ENCODE results near the gene INPP4B. TPM values are rescaled to one million over a fixed set of nuclear protein-coding genes. Genes with fewer than 3 reads are reported as not detected.

The INPP4B gene
- polyA plus RNA-seq (2013) = 1.4 and 1.7 TPM in 2 replicates

- Histone ChIP-seq H3K9me3 (ENCODE audit: insufficient read depth, low read depth, low read length) (no peaks in the 10 kb centered on the region), H3K79me1 (ENCODE audit: low read length) (no peaks in the 10 kb centered on the region), H2BK120ac (ENCODE audit: insufficient read depth, low read length, poor library complexity) (no peak within 1 kb of the TSS), H2BK12ac (ENCODE audit: low read length) (no peak within 1 kb of the TSS), H4K12ac (ENCODE audit: low read depth, low read length) (no peak within 1 kb of the TSS), H3K4me3 (ENCODE audit: low read depth, low read length) (peak within 1 kb of the TSS; percentile 68), H3K4me1 (ENCODE audit: control insufficient read depth in 1 of 2, insufficient read depth in 2 of 2, low read length in 2 of 2) (peaks cover 7 to 10% of the 10 kb centered on the region in 2 experiments), H3K27me3 (ENCODE audit: insufficient read depth, low read length) (peaks cover 24% of the 10 kb centered on the region), H3K4ac (ENCODE audit: low read depth, low read length) (no peak within 1 kb of the TSS), H4K91ac (ENCODE audit: low read depth, low read length) (no peak within 1 kb of the TSS), H3K9ac (ENCODE audit: low read length) (no peak within 1 kb of the TSS), H3K18ac (ENCODE audit: low read length) (no peak within 1 kb of the TSS), H3K4me2 (ENCODE audit: low read length) (peak within 1 kb of the TSS; percentile 85), H2BK5ac (ENCODE audit: low read depth, low read length, poor library complexity) (no peak within 1 kb of the TSS), H3K79me2 (ENCODE audit: control insufficient read depth, insufficient read depth, low read length, poor library complexity) (no peaks in the 10 kb centered on the region), H3K27ac (ENCODE audit: low read depth, low read length) (no peak within 1 kb of the TSS), H4K8ac (ENCODE audit: low read depth, low read length) (no peak within 1 kb of the TSS), H2AFZ (ENCODE audit: insufficient read depth, low read length, poor library complexity) (peak within 1 kb of the TSS; percentile 13), H2AK5ac (ENCODE audit: low read length) (no peak within 1 kb of the TSS), H3K36me3 (ENCODE audit: control insufficient read depth in 1 of 2, insufficient read depth in 2 of 2, low read length in 2 of 2) (no peaks in the 10 kb centered on the region), H3K23ac (ENCODE audit: low read length) (no peak within 1 kb of the TSS), H3K14ac (ENCODE audit: low read length) (no peak within 1 kb of the TSS)
- peak; percentile 4 to 35 for DNase-seq
- no CpG with 5 or more reads among the region's 55 CpGs for WGBS (ENCODE audit: extremely low coverage, insufficient coverage, insufficient read length)
Measured at GRCh38 chr4:142846108-142846728, at the start of gene INPP4B. Gene INPP4B (minus strand): TSS chr4:142846301.

GRCh38 chr4:142893012-142893411 lies 46.9 kb upstream of the INPP4B start:
- H2AK5ac ChIP-seq (ENCODE audit: low read length) = no peak overlapping the region
- no peak overlapping the region for H4K12ac ChIP-seq (ENCODE audit: low read depth, low read length)
- no peaks in the 10 kb centered on the region for H3K27me3 ChIP-seq (ENCODE audit: insufficient read depth, low read length)
- H3K14ac ChIP-seq (ENCODE audit: low read length) = no peak overlapping the region
- H3K79me2 ChIP-seq (ENCODE audit: control insufficient read depth, insufficient read depth, low read length, poor library complexity) = no peaks in the 10 kb centered on the region
- H3K23ac ChIP-seq (ENCODE audit: low read length) = no peak overlapping the region
- peak; percentile 27 to 64 for DNase-seq
- no peak overlapping the region for H2AFZ ChIP-seq (ENCODE audit: insufficient read depth, low read length, poor library complexity)
- no peak overlapping the region for H4K8ac ChIP-seq (ENCODE audit: low read depth, low read length)
- no CpG with 5 or more reads among the region's 3 CpGs for WGBS (ENCODE audit: extremely low coverage, insufficient coverage, insufficient read length)
- no peak overlapping the region for H2BK120ac ChIP-seq (ENCODE audit: insufficient read depth, low read length, poor library complexity)
- H3K9me3 ChIP-seq (ENCODE audit: insufficient read depth, low read depth, low read length) = peaks cover 5% of the 10 kb centered on the region
- H3K9ac ChIP-seq (ENCODE audit: low read length) = no peak overlapping the region
- no peaks in the 10 kb centered on the region for H3K4me1 ChIP-seq (ENCODE audit: control insufficient read depth in 1 of 2, insufficient read depth in 2 of 2, low read length in 2 of 2)
- no peak overlapping the region for H3K4ac ChIP-seq (ENCODE audit: low read depth, low read length)
- H3K4me2 ChIP-seq (ENCODE audit: low read length) = no peak overlapping the region
- no peak overlapping the region for H3K27ac ChIP-seq (ENCODE audit: low read depth, low read length)
- H4K91ac ChIP-seq (ENCODE audit: low read depth, low read length) = no peak overlapping the region
- no peak overlapping the region for H3K18ac ChIP-seq (ENCODE audit: low read length)
- no peaks in the 10 kb centered on the region for H3K79me1 ChIP-seq (ENCODE audit: low read length)
- H3K4me3 ChIP-seq (ENCODE audit: low read depth, low read length) = no peak overlapping the region
- H3K36me3 ChIP-seq (ENCODE audit: control insufficient read depth in 1 of 2, insufficient read depth in 2 of 2, low read length in 2 of 2) = no peaks in the 10 kb centered on the region
- H2BK5ac ChIP-seq (ENCODE audit: low read depth, low read length, poor library complexity) = no peak overlapping the region
- H2BK12ac ChIP-seq (ENCODE audit: low read length) = no peak overlapping the region

DNA sequence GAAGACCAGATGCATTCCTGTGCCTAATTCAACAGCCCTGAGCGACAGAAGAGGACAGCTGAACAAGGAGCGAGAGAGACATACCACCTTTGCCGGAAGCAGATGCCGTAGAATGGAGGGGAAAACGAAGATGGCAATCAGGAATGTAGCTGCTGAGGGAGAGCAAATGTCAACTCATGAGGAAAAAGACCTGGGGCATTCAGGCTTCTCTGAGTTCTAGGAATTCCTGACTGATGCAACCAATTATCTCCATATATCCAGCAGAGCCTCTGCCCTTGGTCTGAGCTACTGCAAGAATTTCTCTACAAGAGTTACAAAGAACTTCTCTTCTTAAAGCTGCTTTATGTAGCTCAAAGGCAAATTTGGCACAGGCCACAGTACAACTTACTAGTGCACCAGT lies 40.5 kb upstream of the INPP4B start:
- no peak overlapping the region for H3K14ac ChIP-seq (ENCODE audit: low read length)
- DNase-seq = peak; percentile 87 to 95
- H3K27me3 ChIP-seq (ENCODE audit: insufficient read depth, low read length) = no peaks in the 10 kb centered on the region
- no peak overlapping the region for H3K23ac ChIP-seq (ENCODE audit: low read length)
- no peak overlapping the region for H3K4me3 ChIP-seq (ENCODE audit: low read depth, low read length)
- no peaks in the 10 kb centered on the region for H3K36me3 ChIP-seq (ENCODE audit: control insufficient read depth in 1 of 2, insufficient read depth in 2 of 2, low read length in 2 of 2)
- H3K9me3 ChIP-seq (ENCODE audit: insufficient read depth, low read depth, low read length) = no peaks in the 10 kb centered on the region
- no peak overlapping the region for H2BK12ac ChIP-seq (ENCODE audit: low read length)
- H3K79me1 ChIP-seq (ENCODE audit: low read length) = no peaks in the 10 kb centered on the region
- H2BK120ac ChIP-seq (ENCODE audit: insufficient read depth, low read length, poor library complexity) = no peak overlapping the region
- WGBS (ENCODE audit: extremely low coverage, insufficient coverage, insufficient read length) = no CpG with 5 or more reads among the region's 5 CpGs
- no peaks in the 10 kb centered on the region for H3K79me2 ChIP-seq (ENCODE audit: control insufficient read depth, insufficient read depth, low read length, poor library complexity)
- H2BK5ac ChIP-seq (ENCODE audit: low read depth, low read length, poor library complexity) = no peak overlapping the region
- H4K12ac ChIP-seq (ENCODE audit: low read depth, low read length) = no peak overlapping the region
- H3K4ac ChIP-seq (ENCODE audit: low read depth, low read length) = no peak overlapping the region
- no peak overlapping the region for H4K8ac ChIP-seq (ENCODE audit: low read depth, low read length)
- H3K18ac ChIP-seq (ENCODE audit: low read length) = no peak overlapping the region
- no peak overlapping the region for H4K91ac ChIP-seq (ENCODE audit: low read depth, low read length)
- H2AK5ac ChIP-seq (ENCODE audit: low read length) = no peak overlapping the region
- peak overlapping the region; percentile 19 for H3K4me2 ChIP-seq (ENCODE audit: low read length)
- no peak overlapping the region for H2AFZ ChIP-seq (ENCODE audit: insufficient read depth, low read length, poor library complexity)
- no peak overlapping the region for H3K9ac ChIP-seq (ENCODE audit: low read length)
- H3K27ac ChIP-seq (ENCODE audit: low read depth, low read length) = peak overlapping the region; percentile 1
- peaks cover 0 to 2% of the 10 kb centered on the region in 2 experiments for H3K4me1 ChIP-seq (ENCODE audit: control insufficient read depth in 1 of 2, insufficient read depth in 2 of 2, low read length in 2 of 2)

GRCh38 chr4:142883040-142883832 lies 37.1 kb upstream of the INPP4B start:
- H4K8ac ChIP-seq (ENCODE audit: low read depth, low read length) = no peak overlapping the region
- DNase-seq = peak in 1 of 2 donors; percentile 36
- no peak overlapping the region for H2AK5ac ChIP-seq (ENCODE audit: low read length)
- no peaks in the 10 kb centered on the region for H3K36me3 ChIP-seq (ENCODE audit: control insufficient read depth in 1 of 2, insufficient read depth in 2 of 2, low read length in 2 of 2)
- H3K27ac ChIP-seq (ENCODE audit: low read depth, low read length) = no peak overlapping the region
- no peak overlapping the region for H2BK12ac ChIP-seq (ENCODE audit: low read length)
- no peak overlapping the region for H3K9ac ChIP-seq (ENCODE audit: low read length)
- H4K91ac ChIP-seq (ENCODE audit: low read depth, low read length) = no peak overlapping the region
- H2BK5ac ChIP-seq (ENCODE audit: low read depth, low read length, poor library complexity) = no peak overlapping the region
- no peaks in the 10 kb centered on the region for H3K9me3 ChIP-seq (ENCODE audit: insufficient read depth, low read depth, low read length)
- H3K79me1 ChIP-seq (ENCODE audit: low read length) = no peaks in the 10 kb centered on the region
- peaks cover 0 to 2% of the 10 kb centered on the region in 2 experiments for H3K4me1 ChIP-seq (ENCODE audit: control insufficient read depth in 1 of 2, insufficient read depth in 2 of 2, low read length in 2 of 2)
- no peaks in the 10 kb centered on the region for H3K27me3 ChIP-seq (ENCODE audit: insufficient read depth, low read length)
- H3K23ac ChIP-seq (ENCODE audit: low read length) = no peak overlapping the region
- no peak overlapping the region for H3K4ac ChIP-seq (ENCODE audit: low read depth, low read length)
- no peak overlapping the region for H3K4me3 ChIP-seq (ENCODE audit: low read depth, low read length)
- H2BK120ac ChIP-seq (ENCODE audit: insufficient read depth, low read length, poor library complexity) = no peak overlapping the region
- no peak overlapping the region for H3K14ac ChIP-seq (ENCODE audit: low read length)
- H3K4me2 ChIP-seq (ENCODE audit: low read length) = no peak overlapping the region
- no peaks in the 10 kb centered on the region for H3K79me2 ChIP-seq (ENCODE audit: control insufficient read depth, insufficient read depth, low read length, poor library complexity)
- WGBS (ENCODE audit: extremely low coverage, insufficient coverage, insufficient read length) = no CpG with 5 or more reads among the region's 4 CpGs
- H2AFZ ChIP-seq (ENCODE audit: insufficient read depth, low read length, poor library complexity) = no peak overlapping the region
- H3K18ac ChIP-seq (ENCODE audit: low read length) = no peak overlapping the region
- no peak overlapping the region for H4K12ac ChIP-seq (ENCODE audit: low read depth, low read length)
